Activated CD4-positive, alpha-beta T cell treated with anti-CD3 and anti-CD28 coated beads, Interleukin-2, amount 50 U/mL, for 1 hour (primary cell): ENCODE measurements around the gene SMARCA2.

ENCODE experiments used
- DNase-seq: peaks from one replicate; pipeline ENCODE4 v3.0.0-alpha.2; 2020

The SMARCA2 gene

GRCh38 chr9:2043243-2043642, 28.1 kb downstream of the SMARCA2 start:
- no peak for DNase-seq

DNA sequence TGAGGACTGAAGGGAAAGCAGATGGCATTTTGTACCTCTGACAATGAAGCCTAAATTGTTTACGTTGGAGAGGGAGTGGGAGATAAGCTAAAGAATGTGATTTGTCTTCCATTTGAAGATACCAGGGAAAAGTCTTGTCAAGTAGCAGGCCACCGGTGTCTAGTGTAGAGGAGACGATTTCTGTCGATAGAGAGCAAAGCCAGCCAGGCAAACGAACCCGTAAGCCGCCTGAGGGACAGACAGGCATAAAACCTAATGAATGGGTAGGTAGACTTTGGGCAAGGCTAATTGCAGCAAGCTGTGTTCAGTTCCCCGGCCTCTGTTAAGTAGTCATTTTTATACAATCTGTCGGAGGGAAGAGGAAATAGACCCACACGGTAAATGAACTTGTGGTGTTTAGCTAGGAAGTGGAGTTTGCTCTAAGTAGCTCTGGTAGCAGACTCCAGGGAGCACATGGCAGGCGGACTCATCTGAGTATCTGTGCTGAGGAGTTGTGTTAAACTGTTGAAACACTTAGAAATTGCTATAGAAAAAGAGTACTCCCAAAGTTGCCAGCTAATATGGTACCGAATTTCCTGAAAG, 28.8 kb downstream of the SMARCA2 start:
- DNase-seq: no peak

DNA sequence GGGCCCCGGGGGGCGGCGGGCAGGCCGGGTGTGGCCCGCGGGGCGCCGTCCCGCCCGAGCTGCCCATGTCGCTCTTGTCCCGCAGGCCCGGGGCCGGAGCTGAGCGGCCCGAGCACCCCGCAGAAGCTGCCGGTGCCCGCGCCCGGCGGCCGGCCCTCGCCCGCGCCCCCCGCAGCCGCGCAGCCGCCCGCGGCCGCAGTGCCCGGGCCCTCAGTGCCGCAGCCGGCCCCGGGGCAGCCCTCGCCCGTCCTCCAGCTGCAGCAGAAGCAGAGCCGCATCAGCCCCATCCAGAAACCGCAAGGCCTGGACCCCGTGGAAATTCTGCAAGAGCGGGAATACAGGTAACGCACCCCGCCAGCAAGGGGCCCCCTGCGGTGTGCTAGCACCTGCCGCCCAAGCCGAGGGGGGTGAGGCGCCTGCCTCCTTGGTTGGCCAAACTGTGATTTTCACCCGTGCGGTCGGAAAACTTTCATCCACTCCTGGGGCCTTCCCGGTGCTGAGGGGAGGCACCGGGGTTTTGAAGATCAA, 32.1 kb downstream of the SMARCA2 start:
- no peak for DNase-seq

- DNase-seq: no peak
These were observed 32.8 kb downstream of the SMARCA2 start for GRCh38 chr9:2047916-2048315.

- DNase-seq: no peak
These were observed 35.1 kb downstream of the SMARCA2 start for GRCh38 chr9:2050236-2050635.

DNA sequence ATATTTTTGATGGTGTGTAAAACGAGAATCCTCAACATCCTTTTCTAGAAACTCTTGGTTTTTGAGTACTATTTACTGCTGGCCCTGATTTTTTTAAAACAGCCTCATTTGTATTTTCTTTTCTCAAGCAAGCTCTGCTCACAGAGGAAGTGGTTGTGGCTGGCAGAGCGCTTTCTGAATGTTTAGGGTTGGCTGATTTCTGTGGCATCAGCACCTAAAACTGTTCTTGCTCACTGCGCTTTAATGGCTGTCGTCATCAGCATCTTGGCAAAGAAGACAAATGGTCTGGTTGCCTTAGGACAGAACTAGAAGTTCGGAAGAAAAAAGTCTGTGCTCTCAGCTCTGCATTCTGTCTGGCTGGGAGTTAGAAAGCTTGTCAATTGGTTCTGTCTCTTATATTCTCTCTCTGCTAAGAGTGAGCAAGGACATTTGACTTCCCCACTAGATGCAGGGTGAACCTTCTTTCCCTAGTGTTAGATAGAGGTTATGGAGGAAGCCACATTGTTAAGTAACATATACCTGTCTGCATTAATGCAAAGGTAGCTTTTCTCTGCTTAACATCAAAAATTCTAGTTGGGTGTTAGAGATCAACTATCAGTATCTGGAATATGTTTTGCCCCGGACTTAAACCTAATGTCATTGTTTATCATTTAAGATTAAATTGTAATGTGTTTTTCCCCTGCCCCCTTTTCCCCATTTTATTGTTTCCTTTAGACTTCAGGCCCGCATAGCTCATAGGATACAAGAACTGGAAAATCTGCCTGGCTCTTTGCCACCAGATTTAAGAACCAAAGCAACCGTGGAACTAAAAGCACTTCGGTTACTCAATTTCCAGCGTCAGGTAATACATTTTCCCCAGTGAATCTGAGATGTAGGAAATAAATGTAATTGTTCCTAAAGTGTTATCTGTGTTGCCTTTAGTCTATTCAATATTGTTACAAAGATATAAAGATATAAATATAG, 39.0 kb downstream of the SMARCA2 start:
- peak; percentile 55 for DNase-seq

GRCh38 chr9:2055203-2055658, 40.1 kb downstream of the SMARCA2 start:
- no peak for DNase-seq

DNA sequence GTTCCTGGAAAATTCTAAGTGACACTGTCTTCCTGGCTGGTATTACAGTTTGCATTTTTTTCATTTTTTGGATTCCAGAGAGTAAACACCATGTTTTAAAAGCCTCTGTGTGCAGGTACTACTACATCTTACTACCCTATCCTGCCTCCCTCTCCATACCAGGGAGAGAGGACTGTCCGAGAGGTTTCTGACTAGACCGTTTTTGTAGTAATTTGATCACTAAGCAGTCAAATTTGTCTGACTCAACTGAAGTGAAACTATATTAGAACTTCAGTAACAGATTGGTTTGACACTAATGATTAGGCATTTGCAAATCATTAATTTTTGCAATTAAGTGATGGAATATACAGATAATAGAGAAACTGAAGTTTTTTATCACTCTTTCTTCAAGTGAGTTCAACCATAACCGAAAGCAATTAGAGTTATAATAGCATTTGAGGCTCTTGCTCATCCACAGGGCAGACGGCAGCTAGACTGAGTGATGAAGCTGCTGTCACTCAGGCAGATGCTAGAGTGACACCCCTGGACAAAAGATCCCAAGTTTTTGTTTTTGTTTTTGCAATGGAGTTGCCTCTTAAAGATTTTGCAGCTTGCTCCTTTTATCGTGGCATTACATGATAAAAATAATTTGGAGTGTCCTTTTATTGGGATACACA, 44.3 kb downstream of the SMARCA2 start:
- DNase-seq: no peak

DNA sequence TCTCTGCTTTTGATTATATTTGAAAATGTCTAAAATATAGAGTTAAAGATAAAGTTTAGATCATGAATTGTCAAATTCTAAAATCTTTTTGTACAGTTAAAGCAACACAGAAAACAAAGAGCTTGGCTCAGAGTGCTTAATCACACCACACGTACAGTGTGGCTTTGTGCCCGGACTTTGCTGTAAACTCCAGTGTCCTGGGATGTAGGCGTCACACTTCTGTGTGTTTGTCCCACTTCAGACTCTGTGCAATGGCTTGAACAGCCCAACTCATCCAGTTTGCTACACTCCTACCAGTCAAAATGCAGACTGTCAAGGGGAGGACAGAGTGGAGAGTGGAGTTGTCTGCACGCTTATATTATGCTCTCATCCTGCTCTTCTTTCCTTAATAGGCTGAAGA, 45.3 kb downstream of the SMARCA2 start:
- no peak for DNase-seq

- DNase-seq: no peak
These were observed 50.6 kb downstream of the SMARCA2 start for GRCh38 chr9:2065704-2066103.

DNA sequence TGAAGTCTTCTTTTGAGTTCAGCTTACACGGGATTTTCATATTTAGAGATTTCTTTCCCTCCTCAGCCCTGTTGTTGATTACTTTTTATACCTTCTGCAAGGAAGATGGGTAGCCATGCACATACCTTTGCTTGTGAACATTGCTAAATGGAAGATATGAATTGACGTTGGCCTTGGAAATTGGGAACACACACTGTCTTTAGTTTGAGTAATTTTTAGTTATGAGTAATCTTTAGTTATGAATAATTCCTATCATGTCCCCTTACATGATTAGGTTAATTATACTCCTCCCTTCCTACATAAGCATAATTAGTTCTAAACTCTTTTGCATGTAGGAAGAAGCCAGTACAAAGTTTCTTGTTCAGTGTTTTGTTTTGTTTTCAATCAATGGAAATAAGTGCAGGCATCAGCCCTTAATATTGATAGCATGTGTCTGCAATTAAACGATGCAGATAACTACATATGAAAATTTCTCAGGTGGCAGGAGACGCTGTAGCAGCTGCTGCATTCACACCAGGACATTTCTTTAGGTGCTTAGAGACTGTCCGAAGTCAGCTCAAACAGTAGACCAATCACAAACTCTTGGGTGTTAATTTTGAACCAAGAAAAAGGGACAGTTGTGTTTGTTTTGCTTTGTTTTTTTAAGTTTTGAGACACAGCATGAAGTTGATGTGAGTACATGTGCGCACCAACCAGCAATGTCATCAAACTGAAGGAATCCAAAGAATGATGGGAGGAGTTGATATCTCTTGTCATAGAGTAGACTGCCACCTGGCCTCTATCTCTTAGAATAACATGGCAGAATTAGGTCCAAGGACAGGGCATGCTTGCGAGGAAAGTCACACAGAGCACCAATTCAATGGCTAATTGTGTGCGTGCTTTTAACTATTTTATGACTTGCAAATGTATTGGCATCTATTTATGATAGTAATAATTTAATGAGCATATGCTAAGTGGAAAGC, 51.4 kb downstream of the SMARCA2 start:
- no peak for DNase-seq

DNA sequence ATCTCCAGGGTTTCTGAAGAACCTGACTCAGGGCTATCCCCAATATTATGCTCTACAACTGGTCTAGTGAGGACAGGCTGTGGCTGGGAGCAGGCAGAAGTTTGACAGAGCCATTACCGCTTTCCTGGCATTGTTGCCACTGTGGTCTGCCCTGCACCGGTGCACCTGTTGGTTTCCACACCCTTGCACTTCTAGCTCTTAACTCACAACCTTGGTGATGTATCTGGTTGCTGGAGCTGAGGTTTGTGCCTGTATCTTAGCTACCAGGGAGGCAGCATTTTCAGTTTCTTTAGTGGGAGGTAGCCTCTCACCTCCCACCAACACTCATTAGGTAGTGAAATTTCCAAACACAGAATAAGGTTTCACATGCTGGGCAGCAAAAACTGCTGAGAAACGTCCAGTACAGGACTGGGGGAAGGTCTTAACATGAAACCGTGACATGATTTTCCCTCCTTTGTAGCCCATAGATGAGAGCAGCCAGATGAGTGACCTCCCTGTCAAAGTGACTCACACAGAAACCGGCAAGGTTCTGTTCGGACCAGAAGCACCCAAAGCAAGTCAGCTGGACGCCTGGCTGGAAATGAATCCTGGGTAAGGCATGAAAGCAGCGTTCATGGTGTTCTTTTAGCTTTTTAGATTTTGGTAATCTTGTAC, 57.7 kb downstream of the SMARCA2 start:
- DNase-seq: no peak

DNA sequence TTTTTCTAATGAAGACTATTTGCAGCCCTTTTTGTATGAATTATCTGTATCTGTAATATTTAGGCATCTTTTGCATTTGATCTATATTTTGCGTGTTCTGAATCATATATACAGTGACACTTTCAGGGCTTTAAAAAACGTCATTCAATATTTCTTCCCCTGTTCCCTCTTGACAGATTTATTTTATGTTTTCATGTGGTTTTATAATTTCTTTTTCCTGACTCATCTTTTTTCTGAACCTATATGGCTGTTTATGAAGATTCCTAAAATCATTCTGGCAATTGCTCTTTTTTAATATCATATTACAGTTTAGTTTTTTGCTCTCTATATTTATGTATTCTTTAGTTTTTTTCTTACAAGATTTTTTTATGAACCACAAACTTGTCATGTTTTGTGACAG, 67.6 kb downstream of the SMARCA2 start:
- DNase-seq: no peak

GRCh38 chr9:2083479-2083878, 68.3 kb downstream of the SMARCA2 start:
- no peak for DNase-seq

- DNase-seq: no peak
These were observed 70.6 kb downstream of the SMARCA2 start for GRCh38 chr9:2085716-2086115.

- DNase-seq: no peak
These were observed 71.0 kb downstream of the SMARCA2 start for GRCh38 chr9:2086116-2086515.

GRCh38 chr9:2086971-2087370, 71.8 kb downstream of the SMARCA2 start:
- DNase-seq: no peak

- DNase-seq: no peak
These were observed 72.6 kb downstream of the SMARCA2 start for GRCh38 chr9:2087500-2088313.

DNA sequence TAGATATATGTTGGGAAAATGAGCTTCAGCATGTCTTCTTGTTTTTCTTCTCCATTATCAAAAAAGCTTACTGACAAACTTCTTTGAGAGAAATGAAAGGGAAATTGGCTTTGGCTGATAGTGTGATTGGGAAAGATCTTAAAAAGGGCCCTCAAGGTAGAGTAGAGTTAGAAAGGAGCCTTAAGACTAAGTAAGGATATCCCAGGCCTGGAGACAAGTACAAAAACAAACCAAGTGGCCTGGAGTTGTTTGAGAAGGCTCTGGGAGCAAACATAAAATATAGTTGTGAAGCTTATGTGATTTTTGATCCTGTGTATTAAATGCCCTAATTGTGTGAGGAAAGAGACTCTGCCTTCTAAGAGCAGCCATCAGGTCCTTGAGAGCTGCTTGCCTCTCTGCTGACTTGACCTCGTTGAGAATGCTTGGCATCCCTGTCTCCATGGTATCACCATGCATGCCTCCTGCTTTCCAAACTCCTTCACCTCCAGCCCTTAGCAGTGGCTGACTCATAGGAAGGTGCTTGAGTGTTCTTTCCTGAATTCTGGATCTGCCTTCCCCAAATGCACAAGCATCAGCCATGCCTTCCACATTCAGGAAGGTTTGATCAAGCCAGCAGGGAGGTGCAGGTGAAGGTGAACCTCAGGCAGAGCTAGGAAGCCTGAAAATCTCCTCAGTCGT, 78.9 kb downstream of the SMARCA2 start:
- DNase-seq: no peak

GRCh38 chr9:2096376-2096970, 81.3 kb downstream of the SMARCA2 start:
- DNase-seq: no peak
